ENCODE measurements around the gene STC2. TPM values are rescaled to one million over a fixed set of nuclear protein-coding genes. Genes with fewer than 3 reads are reported as not detected.

Gene STC2
- total RNA-seq, 1 donor from 2014 or later: 12.2 TPM

GRCh38 chr5:173327084-173327947 lies 898 bp downstream of the STC2 start:
- DNase-seq (ENCODE audit: low spot score, unreplicated experiment): no peak

DNA sequence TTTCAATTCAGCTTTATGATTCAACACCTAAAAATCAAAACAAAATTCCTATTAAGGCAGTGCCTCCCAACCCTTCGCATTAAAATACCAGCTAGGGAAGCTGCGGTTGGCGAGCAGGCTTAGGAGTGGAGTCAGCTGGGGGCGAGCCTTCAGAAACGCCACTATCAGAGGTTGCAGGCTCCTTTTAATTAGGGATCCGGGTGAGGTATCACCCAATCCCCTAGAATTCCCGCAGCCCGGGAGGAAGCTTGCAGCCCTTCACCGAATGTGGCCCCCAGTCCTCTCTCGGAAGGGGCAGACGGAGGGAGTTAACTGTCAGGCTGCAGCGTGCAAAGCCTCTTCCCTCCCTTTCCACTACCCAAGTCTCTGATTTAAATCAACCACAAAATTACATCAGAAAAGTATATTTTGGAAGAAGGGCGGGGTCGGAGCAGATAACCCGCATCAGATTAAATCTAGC lies 1.7 kb downstream of the STC2 start:
- no peaks in the 10 kb centered on the region for H3K9me3 Mint-ChIP-seq (ENCODE audit: low read depth)
- H3K27me3 Mint-ChIP-seq: peaks cover 45% of the 10 kb centered on the region
- H3K4me1 Mint-ChIP-seq (ENCODE audit: low read depth): peaks cover 21% of the 10 kb centered on the region
- TF ChIP-seq, protein P1, sequence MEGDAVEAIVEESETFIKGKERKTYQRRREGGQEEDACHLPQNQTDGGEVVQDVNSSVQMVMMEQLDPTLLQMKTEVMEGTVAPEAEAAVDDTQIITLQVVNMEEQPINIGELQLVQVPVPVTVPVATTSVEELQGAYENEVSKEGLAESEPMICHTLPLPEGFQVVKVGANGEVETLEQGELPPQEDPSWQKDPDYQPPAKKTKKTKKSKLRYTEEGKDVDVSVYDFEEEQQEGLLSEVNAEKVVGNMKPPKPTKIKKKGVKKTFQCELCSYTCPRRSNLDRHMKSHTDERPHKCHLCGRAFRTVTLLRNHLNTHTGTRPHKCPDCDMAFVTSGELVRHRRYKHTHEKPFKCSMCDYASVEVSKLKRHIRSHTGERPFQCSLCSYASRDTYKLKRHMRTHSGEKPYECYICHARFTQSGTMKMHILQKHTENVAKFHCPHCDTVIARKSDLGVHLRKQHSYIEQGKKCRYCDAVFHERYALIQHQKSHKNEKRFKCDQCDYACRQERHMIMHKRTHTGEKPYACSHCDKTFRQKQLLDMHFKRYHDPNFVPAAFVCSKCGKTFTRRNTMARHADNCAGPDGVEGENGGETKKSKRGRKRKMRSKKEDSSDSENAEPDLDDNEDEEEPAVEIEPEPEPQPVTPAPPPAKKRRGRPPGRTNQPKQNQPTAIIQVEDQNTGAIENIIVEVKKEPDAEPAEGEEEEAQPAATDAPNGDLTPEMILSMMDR (IDR thresholded peaks at IDR 0.05; ENCODE audit: unreplicated experiment): no peak
- no peak overlapping the region for H3K27ac Mint-ChIP-seq
- peak overlapping the region; percentile 88 for H3K4me3 Mint-ChIP-seq (ENCODE audit: low read depth)
- no peak for DNase-seq (ENCODE audit: low spot score, unreplicated experiment)
- H3K36me3 Mint-ChIP-seq (ENCODE audit: insufficient read depth): peaks cover 10% of the 10 kb centered on the region

More at GRCh38 chr5:173327084-173327947, 898 bp downstream of the STC2 start:
- Mint-ChIP-seq H3K4me3 (ENCODE audit: low read depth) (peak overlapping the region; percentile 88), H3K36me3 (ENCODE audit: insufficient read depth) (peaks cover 9% of the 10 kb centered on the region), H3K4me1 (ENCODE audit: low read depth) (peaks cover 21% of the 10 kb centered on the region), H3K9me3 (ENCODE audit: low read depth) (no peaks in the 10 kb centered on the region), H3K27me3 (peaks cover 53% of the 10 kb centered on the region), H3K27ac (peak overlapping the region; percentile 84)
- TF ChIP-seq, protein P1 (IDR thresholded peaks at IDR 0.05; ENCODE audit: unreplicated experiment): no peak

GRCh38 chr5:173325091-173325698 lies 3.0 kb downstream of the STC2 start:
- no peaks in the 10 kb centered on the region for H3K9me3 Mint-ChIP-seq (ENCODE audit: low read depth)
- no peak for DNase-seq (ENCODE audit: low spot score, unreplicated experiment)
- peaks cover 18% of the 10 kb centered on the region for H3K4me1 Mint-ChIP-seq (ENCODE audit: low read depth)
- H3K27ac Mint-ChIP-seq: no peak overlapping the region
- TF ChIP-seq, protein P1 (IDR thresholded peaks at IDR 0.05; ENCODE audit: unreplicated experiment): no peak
- peaks cover 11% of the 10 kb centered on the region for H3K36me3 Mint-ChIP-seq (ENCODE audit: insufficient read depth)
- H3K4me3 Mint-ChIP-seq (ENCODE audit: low read depth): peak overlapping the region; percentile 43
- H3K27me3 Mint-ChIP-seq: peaks cover 41% of the 10 kb centered on the region

DNA sequence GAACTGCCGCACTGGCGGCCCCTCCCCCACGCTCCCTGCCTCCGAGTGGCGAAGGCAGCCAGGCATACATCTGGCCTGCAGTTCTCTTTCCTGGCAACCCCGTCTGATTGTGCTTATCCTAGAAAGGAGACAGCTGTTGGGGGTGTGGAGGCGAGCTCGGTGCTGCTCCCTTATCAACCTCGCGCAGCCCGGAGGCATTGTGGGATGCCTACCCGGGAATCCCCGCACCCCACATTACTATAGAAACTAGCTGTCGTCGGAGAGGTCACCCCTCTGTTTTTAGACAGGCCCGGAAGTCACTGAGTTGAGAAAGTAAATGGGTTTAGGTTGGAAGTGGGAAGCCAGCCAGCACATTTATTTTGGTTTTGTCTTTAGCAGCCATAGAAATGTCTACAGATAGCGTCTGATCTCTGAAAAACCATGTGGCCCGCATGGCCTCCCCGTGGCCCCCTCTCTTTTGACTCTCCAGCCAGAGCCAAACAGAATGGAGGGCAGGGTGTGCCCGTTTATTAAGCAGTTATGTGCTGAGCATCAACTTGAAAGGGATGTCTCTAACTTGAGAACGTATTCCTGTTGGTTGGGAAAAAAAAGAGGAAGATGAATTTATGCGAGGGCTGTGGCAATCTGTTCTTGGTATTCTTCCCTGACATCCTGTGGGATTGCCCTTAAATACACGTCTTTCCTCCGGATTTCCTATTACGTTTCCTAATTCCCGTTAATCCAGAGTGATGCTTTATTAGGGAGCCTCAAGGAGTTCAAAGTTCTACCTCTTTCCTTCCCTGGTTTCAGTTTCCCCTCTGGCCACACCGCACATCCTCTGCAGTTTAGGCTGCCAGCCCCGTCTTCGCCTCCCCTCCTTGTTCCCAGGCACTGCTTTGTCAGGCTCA lies 3.9 kb downstream of the STC2 start:
- H3K9me3 Mint-ChIP-seq (ENCODE audit: low read depth): no peaks in the 10 kb centered on the region
- no peak overlapping the region for H3K27ac Mint-ChIP-seq
- peaks cover 15% of the 10 kb centered on the region for H3K36me3 Mint-ChIP-seq (ENCODE audit: insufficient read depth)
- peaks cover 43% of the 10 kb centered on the region for H3K27me3 Mint-ChIP-seq
- TF ChIP-seq, protein P1 (IDR thresholded peaks at IDR 0.05; ENCODE audit: unreplicated experiment): no peak
- DNase-seq (ENCODE audit: low spot score, unreplicated experiment): no peak
- no peak overlapping the region for H3K4me3 Mint-ChIP-seq (ENCODE audit: low read depth)
- H3K4me1 Mint-ChIP-seq (ENCODE audit: low read depth): peaks cover 18% of the 10 kb centered on the region

DNA sequence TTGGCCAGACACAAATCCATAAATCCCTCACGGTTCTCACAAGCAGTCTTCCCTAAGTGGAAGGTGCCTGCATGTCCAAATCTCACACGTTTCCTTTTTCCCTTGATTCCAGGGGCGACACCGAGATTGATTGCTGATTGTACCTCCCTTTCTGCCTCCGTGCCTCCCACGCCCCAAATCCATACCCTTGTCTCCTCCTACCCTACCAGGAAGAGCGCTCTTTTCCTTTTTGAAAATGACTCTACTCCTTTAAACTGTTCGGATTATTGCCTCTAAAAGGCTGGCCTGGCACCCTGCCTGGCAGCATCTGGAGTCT lies 4.5 kb downstream of the STC2 start:
- no peak overlapping the region for H3K27ac Mint-ChIP-seq
- peaks cover 14% of the 10 kb centered on the region for H3K4me1 Mint-ChIP-seq (ENCODE audit: low read depth)
- H3K9me3 Mint-ChIP-seq (ENCODE audit: low read depth): no peaks in the 10 kb centered on the region
- DNase-seq (ENCODE audit: low spot score, unreplicated experiment): no peak
- peaks cover 44% of the 10 kb centered on the region for H3K27me3 Mint-ChIP-seq
- peaks cover 16% of the 10 kb centered on the region for H3K36me3 Mint-ChIP-seq (ENCODE audit: insufficient read depth)
- no peak overlapping the region for H3K4me3 Mint-ChIP-seq (ENCODE audit: low read depth)
- TF ChIP-seq, protein P1 (IDR thresholded peaks at IDR 0.05; ENCODE audit: unreplicated experiment): no peak

Data from progenitor cell of endocrine pancreas (in vitro differentiated cells).